H1 (cell line): ENCODE data around the gene ZNF581. TPM values are rescaled to one million over a fixed set of nuclear protein-coding genes. Genes with fewer than 3 reads are reported as not detected.

Experiments used
- GTF2F1 ChIP-seq: IDR thresholded peaks from 2 replicates; pipeline ENCODE4 v1.6.1; 2012; ENCODE audit warnings: low read depth, low read length, improper control_type of control experiment, borderline replicate concordance
- TAF7 ChIP-seq: optimal IDR thresholded peaks from 2 replicates; pipeline ENCODE3; 2011; ENCODE audit warnings: low read depth, mild to moderate bottlenecking, inconsistent platforms, low read length, moderate library complexity, borderline replicate concordance
- ZNF274 ChIP-seq: IDR thresholded peaks from 2 replicates; pipeline ENCODE4 v1.7.0; 2012; ENCODE audit warnings: low read length, borderline replicate concordance; ENCODE audit errors: extremely low read depth
- polyA plus RNA-seq, 7 experiments: library from polyadenylated mRNA; depleted of rRNA in 3 of 7; stranded (reverse) in 5 of 7; unstranded in 2 of 7; fragments of >200 nt in 5 of 7; fragments of 200-250 nt in 2 of 7; gene quantifications; 1 replicate in 5 of 7; 2 replicates in 1 of 7; 4 replicates in 1 of 7; pipeline versions ENCODE4 v1.2.1 to v1.2.3, GENCODE V29; 2011 to 2013; ENCODE audit warnings: missing spikeins in 2 of 7, mixed read lengths in 2 of 7
- total RNA-seq: library from RNA; stranded (reverse); fragmentation: NEBNext Ultra II Directional; extraction: Animal tissue kit (Norgen Biotek cat#: 25700); gene quantifications from 2 replicates; pipeline ENCODE4 v1.2.1, GENCODE V29; 2021

Gene ZNF581
- total and polyA plus RNA-seq, 2 of the 8 experiments (the other 6 are each of a cell fraction or from before 2014, with no cell fraction given): 73.0 to 76.1 TPM

- no peak for TF ChIP-seq ZNF274
- TF ChIP-seq TAF7: no peak
- no peak for TF ChIP-seq GTF2F1
These were observed 48.4 kb upstream of the ZNF581 start (continued) for GRCh38 chr19:55594996-55595545.
